Kidney (tissue), 22 donors: ENCODE measurements around the gene ACVR1B. TPM values are rescaled to one million over a fixed set of nuclear protein-coding genes. Genes with fewer than 3 reads are reported as not detected.

Source experiments
- DNase-seq, 5 donors: peaks; one replicate each; pipeline ENCODE4 v3.0.0-alpha.2; 2013 to 2020
- FAIRE-seq: peaks from 2 replicates; lab custom pipeline; 2012; peaks lifted over from hg19 to GRCh38; lab: Jason Lieb, UNC
- H3K27ac ChIP-seq, 2 donors: one replicate each; pipeline ENCODE4 v1.7.0; 2013; ENCODE audit warnings: low read depth in 2 of 2, low read length in 2 of 2, inconsistent platforms in 1 of 2
- H3K27me3 ChIP-seq: one replicate; pipeline ENCODE4 v1.7.1; 2013; ENCODE audit warnings: low read length, inconsistent platforms; ENCODE audit not compliant: control insufficient read depth, insufficient read depth
- H3K36me3 ChIP-seq, 3 donors: one replicate each; pipeline versions ENCODE4 v1.7.0 to v1.7.1; 2013; ENCODE audit warnings: low read length in 3 of 3, control low read depth in 1 of 3, inconsistent platforms in 1 of 3; ENCODE audit not compliant: insufficient read depth in 3 of 3, control insufficient read depth in 2 of 3
- H3K4me1 ChIP-seq, 3 donors: one replicate each; pipeline versions ENCODE4 v1.7.0 to v1.7.1; 2013; ENCODE audit warnings: low read length in 3 of 3, inconsistent platforms in 1 of 3, low read depth in 1 of 3; ENCODE audit not compliant: control insufficient read depth in 2 of 3, insufficient read depth in 2 of 3
- H3K4me3 ChIP-seq, 3 donors: one replicate each; pipeline versions ENCODE4 v1.7.0 to v1.8.1; 2013; ENCODE audit warnings: low read length in 3 of 3, control low read depth in 1 of 3, inconsistent platforms in 1 of 3
- H3K9ac ChIP-seq, 3 donors: one replicate each; pipeline versions ENCODE4 v1.7.0 to v1.7.1; 2013; ENCODE audit warnings: low read length in 3 of 3, control low read depth in 1 of 3, inconsistent platforms in 1 of 3
- H3K9me3 ChIP-seq, 3 donors: one replicate each; pipeline versions ENCODE4 v1.7.0 to v1.7.1; 2013; ENCODE audit warnings: low read length in 3 of 3, control low read depth in 1 of 3, inconsistent platforms in 1 of 3; ENCODE audit not compliant: control insufficient read depth in 2 of 3, insufficient read depth in 1 of 3
- intact Hi-C: fragments of 100-400 bp; cut with DNase I; formaldehyde crosslinking; loops from one replicate; pipeline ENCODE4 v1.11.1; 2022
- long read RNA-seq, 10 donors: library from polyadenylated mRNA in 1 of 10; unstranded in 1 of 10; transcript quantifications; one replicate each; pipeline ENCODE4 v2.0.0 and lab custom pipeline, GENCODE V29; 2021 to 2026
- polyA plus RNA-seq: library from polyadenylated mRNA; stranded (reverse); fragments of 350-450 nt; fragmentation: Illumina TruSeq; extraction: RNeasy Lipid Tissue Mini Kit (QIAGEN cat#74804); gene quantifications from one replicate; pipeline ENCODE4 v1.2.3, GENCODE V29; 2014; ENCODE audit warnings: low read depth, low replicate concordance; ENCODE audit not compliant: insufficient read depth
- total RNA-seq: library from RNA; stranded (reverse); fragmentation: NEBNext Ultra II Directional; extraction: Animal tissue kit (Norgen Biotek cat#: 25700); gene quantifications from one replicate; pipeline ENCODE4 v1.2.1, GENCODE V29; 2021
- TF ChIP-seq, protein P1 (sequence below): IDR thresholded peaks from 3 replicates; pipeline ENCODE4 v1.5.1; 2012; ENCODE audit warnings: mild to moderate bottlenecking, moderate library complexity, borderline replicate concordance; ENCODE audit not compliant: insufficient read depth; ENCODE audit errors: extremely low read depth
- donor health status: control.
- donor health status: control.
- donor health status: control.
- donor health status: control.
- donor health status: control.
- donor health status: DM: yes; HTN: yes; CAD: no.
- donor health status: Normal renal cell carcinoma (clear cell type).

ACVR1B gene
- 95.5 TPM for total RNA-seq
- 30.6 TPM for polyA plus RNA-seq
- long read RNA-seq, donor 1, full-length matches to known transcripts: 19 of 28 reads
- long read RNA-seq, donor 1, partial matches to known transcripts: 9 of 28 reads
- long read RNA-seq, donor 1, other reads (novel, unspliced or antisense): 0 of 28 reads
- long read RNA-seq, donor 2, full-length matches to known transcripts: 10 of 10 reads
- long read RNA-seq, donor 2, partial matches to known transcripts: 0 of 10 reads
- long read RNA-seq, donor 2, other reads (novel, unspliced or antisense): 0 of 10 reads
- long read RNA-seq, donor 3, full-length matches to known transcripts: 10 of 10 reads
- long read RNA-seq, donor 3, partial matches to known transcripts: 0 of 10 reads
- long read RNA-seq, donor 3, other reads (novel, unspliced or antisense): 0 of 10 reads
- long read RNA-seq, donor 4, full-length matches to known transcripts: 12 of 12 reads
- long read RNA-seq, donor 4, partial matches to known transcripts: 0 of 12 reads
- long read RNA-seq, donor 4, other reads (novel, unspliced or antisense): 0 of 12 reads
- long read RNA-seq, donor 5, full-length matches to known transcripts: 1 of 1 reads
- long read RNA-seq, donor 5, partial matches to known transcripts: 0 of 1 reads
- long read RNA-seq, donor 5, other reads (novel, unspliced or antisense): 0 of 1 reads
- long read RNA-seq, donor 6, full-length matches to known transcripts: 1 of 1 reads
- long read RNA-seq, donor 6, partial matches to known transcripts: 0 of 1 reads
- long read RNA-seq, donor 6, other reads (novel, unspliced or antisense): 0 of 1 reads
- long read RNA-seq, donor 7, full-length matches to known transcripts: 2 of 23 reads
- long read RNA-seq, donor 7, partial matches to known transcripts: 7 of 23 reads
- long read RNA-seq, donor 7, other reads (novel, unspliced or antisense): 14 of 23 reads
- long read RNA-seq, donor 8, full-length matches to known transcripts: 14 of 14 reads
- long read RNA-seq, donor 8, partial matches to known transcripts: 0 of 14 reads
- long read RNA-seq, donor 8, other reads (novel, unspliced or antisense): 0 of 14 reads
- long read RNA-seq, donor 9, full-length matches to known transcripts: 6 of 13 reads
- long read RNA-seq, donor 9, partial matches to known transcripts: 7 of 13 reads
- long read RNA-seq, donor 9, other reads (novel, unspliced or antisense): 0 of 13 reads
- long read RNA-seq, donor 10, full-length matches to known transcripts: 10 of 41 reads
- long read RNA-seq, donor 10, partial matches to known transcripts: 31 of 41 reads
- long read RNA-seq, donor 10, other reads (novel, unspliced or antisense): 0 of 41 reads

DNA sequence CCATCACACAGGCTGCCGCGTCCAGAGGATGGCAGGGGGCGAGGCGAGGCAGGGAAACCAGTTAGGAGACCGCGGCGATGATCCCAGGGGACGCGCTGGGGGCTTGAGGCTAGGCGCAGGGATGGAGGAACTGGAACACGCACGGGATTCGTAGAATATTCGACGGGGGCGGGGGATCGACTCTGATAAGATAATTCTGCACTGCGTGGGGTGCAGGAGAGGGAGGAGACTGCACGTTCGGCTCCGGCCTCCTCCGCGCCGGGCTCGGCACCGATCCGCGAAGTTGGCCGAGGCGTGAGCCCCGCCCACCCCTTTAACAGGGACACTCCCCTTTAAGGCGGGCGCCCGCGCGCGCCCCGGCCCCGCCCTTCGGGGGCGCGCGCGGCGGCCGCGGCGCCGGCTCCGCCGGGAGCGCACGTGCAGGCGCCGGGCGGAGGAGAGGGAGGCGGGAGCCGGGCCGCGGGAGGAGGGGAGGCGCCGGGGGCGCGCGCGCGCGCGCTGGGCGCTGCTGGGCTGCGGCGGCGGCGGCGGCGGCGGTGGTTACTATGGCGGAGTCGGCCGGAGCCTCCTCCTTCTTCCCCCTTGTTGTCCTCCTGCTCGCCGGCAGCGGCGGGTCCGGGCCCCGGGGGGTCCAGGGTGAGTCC lies at the start of gene ACVR1B:
Gene ACVR1B (plus strand): TSS at position 501 of the 644 bp plus-strand sequence. CDS start 45 bp downstream, at position 546.
- DNase-seq: peak; percentile 91 to 98 (median 92)
- Histone ChIP-seq H3K4me3 (peak within 1 kb of the TSS; percentile 81 to 94 (median 91)), H3K36me3 (no peaks in the 10 kb centered on the region), H3K9ac (peak within 1 kb of the TSS; percentile 65 to 97 (median 78)), H3K27ac (peak within 1 kb of the TSS; percentile 89 to 94), H3K4me1 (peaks cover 0 to 26% (median 9%) of the 10 kb centered on the region in 3 donors), H3K27me3 (no peaks in the 10 kb centered on the region), H3K9me3 (no peaks in the 10 kb centered on the region)
- intact Hi-C loops: no loop called here
- FAIRE-seq: no peak
- TF ChIP-seq, protein P1, sequence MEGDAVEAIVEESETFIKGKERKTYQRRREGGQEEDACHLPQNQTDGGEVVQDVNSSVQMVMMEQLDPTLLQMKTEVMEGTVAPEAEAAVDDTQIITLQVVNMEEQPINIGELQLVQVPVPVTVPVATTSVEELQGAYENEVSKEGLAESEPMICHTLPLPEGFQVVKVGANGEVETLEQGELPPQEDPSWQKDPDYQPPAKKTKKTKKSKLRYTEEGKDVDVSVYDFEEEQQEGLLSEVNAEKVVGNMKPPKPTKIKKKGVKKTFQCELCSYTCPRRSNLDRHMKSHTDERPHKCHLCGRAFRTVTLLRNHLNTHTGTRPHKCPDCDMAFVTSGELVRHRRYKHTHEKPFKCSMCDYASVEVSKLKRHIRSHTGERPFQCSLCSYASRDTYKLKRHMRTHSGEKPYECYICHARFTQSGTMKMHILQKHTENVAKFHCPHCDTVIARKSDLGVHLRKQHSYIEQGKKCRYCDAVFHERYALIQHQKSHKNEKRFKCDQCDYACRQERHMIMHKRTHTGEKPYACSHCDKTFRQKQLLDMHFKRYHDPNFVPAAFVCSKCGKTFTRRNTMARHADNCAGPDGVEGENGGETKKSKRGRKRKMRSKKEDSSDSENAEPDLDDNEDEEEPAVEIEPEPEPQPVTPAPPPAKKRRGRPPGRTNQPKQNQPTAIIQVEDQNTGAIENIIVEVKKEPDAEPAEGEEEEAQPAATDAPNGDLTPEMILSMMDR: no peak

DNA sequence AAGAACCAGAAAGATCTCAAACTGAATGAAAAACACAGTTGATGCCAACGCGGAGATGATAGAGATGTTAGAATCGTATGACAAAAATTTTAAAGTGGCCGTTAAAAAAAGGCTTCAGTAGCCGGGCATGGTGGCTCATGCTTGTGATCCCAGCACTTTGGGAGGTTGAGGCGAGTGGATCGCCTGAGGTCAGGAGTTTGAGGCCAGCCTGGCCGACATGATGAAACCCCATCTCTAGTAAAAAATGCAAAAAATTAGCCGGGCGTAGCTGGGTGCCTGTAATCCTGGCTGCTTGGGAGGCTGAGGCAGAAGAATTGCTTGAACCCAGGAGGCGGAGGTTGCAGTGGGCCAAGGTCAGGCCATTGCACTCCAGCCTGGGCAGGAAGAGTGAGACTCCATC lies 49.6 kb upstream of the ACVR1B start:
- intact Hi-C loops: no loop called here

More for the DNA sequence above, 49.6 kb upstream of the ACVR1B start:
- Histone ChIP-seq H3K27me3 (no peaks in the 10 kb centered on the region), H3K36me3 (no peaks in the 10 kb centered on the region), H3K9me3 (no peaks in the 10 kb centered on the region), H3K9ac (no peak overlapping the region), H3K4me1 (peaks cover 3 to 4% (median 3%) of the 10 kb centered on the region in 3 donors), H3K27ac (no peak overlapping the region), H3K4me3 (no peak overlapping the region)
- FAIRE-seq: no peak
- TF ChIP-seq, protein P1: no peak
- DNase-seq: peak in 2 of 5 donors; percentile 38 to 47
